ENCODE results near the gene RAMACL.

- TF ChIP-seq, protein P1, sequence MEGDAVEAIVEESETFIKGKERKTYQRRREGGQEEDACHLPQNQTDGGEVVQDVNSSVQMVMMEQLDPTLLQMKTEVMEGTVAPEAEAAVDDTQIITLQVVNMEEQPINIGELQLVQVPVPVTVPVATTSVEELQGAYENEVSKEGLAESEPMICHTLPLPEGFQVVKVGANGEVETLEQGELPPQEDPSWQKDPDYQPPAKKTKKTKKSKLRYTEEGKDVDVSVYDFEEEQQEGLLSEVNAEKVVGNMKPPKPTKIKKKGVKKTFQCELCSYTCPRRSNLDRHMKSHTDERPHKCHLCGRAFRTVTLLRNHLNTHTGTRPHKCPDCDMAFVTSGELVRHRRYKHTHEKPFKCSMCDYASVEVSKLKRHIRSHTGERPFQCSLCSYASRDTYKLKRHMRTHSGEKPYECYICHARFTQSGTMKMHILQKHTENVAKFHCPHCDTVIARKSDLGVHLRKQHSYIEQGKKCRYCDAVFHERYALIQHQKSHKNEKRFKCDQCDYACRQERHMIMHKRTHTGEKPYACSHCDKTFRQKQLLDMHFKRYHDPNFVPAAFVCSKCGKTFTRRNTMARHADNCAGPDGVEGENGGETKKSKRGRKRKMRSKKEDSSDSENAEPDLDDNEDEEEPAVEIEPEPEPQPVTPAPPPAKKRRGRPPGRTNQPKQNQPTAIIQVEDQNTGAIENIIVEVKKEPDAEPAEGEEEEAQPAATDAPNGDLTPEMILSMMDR (IDR thresholded peaks at IDR 0.05; ENCODE audit: insufficient read depth, low read depth, low read length), result no peak
- TF ChIP-seq EZH2 (IDR thresholded peaks at IDR 0.05; ENCODE audit: insufficient read depth, low read length), result no peak
Observed at GRCh38 chr6:166619912-166620311, 33.4 kb upstream of the RAMACL start.

Measured in astrocyte (in vitro differentiated cells and primary cell).